GM13977 (cell line): ENCODE measurements around the gene SSBP1.

Experiments
- DNase-seq: peaks from one replicate; pipeline ENCODE4 v3.0.0; 2012; ENCODE audit warnings: low spot score
- in situ Hi-C: fragments of 300-500 bp; cut with MboI; formaldehyde crosslinking; loops from one replicate; pipeline ENCODE4 v1.12.0; 2022; ENCODE audit warnings: low sequenced_read_pairs, low pct_unique_long_range_greater_than_20kb, mixed read lengths, inconsistent platforms; ENCODE audit not compliant: unreplicated experiment
- TF ChIP-seq, protein P1 (sequence below): IDR thresholded peaks from 2 replicates; pipeline ENCODE4 v1.5.1; 2012; ENCODE audit warnings: mild to moderate bottlenecking, control low read depth; ENCODE audit not compliant: insufficient read depth; ENCODE audit errors: extremely low read depth, missing control alignments

Gene SSBP1

DNA sequence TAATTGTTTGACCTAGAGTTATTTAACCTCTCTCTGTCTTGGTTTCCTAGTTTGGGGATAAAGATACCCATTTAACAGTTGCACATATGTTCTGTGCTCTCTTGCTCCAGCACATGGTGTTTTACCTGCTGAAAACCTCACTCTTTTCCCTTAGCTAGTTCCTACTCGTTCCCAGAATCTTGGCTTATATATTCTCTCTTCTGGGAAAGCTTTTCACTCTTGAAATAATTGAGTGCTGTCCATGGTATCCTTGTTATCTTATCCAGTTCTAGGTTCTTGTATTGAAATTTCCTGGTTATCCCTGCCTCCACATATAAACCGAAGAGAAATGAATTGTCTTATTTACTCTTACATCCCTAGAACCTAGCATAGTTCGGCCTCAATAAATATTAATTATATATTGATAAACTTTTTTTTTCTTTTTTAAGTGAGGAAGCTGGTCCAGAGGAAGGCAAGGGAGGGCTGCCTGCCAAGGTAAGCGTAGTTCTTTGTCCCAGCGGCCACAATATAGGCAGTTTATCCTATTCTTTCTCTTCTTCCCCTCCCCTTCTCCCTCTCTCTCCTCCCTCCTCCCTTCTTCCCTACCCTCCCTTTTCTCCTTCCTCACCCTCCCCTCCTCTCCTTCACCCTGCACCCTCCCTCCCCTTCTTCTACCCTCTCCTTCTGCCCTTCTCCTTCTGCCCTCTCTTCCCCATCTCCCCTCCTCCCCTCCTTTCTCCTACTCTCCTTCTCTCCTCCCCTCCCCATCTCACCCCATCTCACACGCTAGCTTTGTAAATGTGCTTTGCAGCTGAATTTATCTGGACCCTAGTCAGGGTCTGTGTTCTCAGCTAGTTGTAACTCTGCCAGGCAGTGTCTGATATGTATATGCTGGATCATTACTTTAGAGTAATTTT, 22.1 kb upstream of the SSBP1 start:
- no peak for DNase-seq
- TF ChIP-seq, protein P1, sequence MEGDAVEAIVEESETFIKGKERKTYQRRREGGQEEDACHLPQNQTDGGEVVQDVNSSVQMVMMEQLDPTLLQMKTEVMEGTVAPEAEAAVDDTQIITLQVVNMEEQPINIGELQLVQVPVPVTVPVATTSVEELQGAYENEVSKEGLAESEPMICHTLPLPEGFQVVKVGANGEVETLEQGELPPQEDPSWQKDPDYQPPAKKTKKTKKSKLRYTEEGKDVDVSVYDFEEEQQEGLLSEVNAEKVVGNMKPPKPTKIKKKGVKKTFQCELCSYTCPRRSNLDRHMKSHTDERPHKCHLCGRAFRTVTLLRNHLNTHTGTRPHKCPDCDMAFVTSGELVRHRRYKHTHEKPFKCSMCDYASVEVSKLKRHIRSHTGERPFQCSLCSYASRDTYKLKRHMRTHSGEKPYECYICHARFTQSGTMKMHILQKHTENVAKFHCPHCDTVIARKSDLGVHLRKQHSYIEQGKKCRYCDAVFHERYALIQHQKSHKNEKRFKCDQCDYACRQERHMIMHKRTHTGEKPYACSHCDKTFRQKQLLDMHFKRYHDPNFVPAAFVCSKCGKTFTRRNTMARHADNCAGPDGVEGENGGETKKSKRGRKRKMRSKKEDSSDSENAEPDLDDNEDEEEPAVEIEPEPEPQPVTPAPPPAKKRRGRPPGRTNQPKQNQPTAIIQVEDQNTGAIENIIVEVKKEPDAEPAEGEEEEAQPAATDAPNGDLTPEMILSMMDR = no peak
- in situ Hi-C loops = no loop called here

DNA sequence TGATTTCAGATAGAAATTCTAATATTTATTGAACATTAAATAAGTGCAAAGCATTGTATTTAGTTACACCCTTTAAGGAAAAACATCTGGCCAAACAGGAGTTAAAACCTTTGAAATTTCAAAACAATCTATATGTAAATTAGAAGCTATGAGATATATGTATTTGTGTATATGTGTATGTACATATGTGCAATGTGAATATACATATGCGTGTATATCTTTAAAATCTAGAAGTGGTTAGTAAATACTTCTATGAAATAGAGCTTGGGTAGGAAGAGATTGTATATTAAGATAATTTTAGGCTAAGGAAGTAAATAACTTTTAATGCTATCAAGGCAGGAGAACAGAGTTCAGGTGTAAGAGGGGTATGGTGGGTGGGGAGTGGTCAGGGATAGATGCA, 20.7 kb upstream of the SSBP1 start:
- no peak for DNase-seq
- in situ Hi-C loops = no loop called here
- TF ChIP-seq, protein P1 = no peak

DNA sequence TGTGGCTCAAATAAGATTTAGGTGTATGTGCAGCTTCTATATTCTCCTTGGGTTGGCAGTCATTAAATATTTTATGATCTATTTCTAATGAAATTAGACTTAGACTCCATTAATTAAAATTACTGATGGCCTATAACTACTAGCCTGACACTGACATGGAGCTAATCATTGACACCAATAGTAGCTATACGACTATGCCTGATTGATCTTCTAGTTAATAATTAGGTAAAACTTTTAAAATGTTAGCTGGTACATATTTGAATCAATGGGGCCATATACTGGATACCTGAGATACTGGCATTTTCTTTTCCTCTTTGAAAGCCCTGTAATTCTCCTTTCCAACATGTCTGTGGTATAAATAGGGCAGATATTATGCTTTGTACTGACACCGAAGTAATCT, 15.6 kb upstream of the SSBP1 start:
- in situ Hi-C loops = no loop called here
- TF ChIP-seq, protein P1 = no peak
- no peak for DNase-seq

DNA sequence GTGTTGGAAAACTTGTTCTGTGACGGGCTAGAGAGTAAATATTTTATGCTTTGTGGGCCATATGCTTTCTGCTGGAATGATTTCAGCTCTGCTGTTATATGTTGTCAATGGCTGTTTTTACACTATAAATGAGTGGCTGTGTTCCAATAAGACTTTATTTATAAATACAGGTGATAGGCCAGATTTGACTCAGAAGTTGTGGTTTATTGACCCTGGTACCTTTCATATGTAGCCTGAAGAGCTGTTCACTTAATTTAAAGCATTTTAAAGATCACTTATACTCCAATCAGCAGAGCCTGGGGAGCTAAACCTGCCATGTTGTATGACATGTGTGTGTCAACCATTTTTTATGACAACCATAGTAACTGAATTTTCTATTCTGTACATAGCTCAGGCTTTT, 9.1 kb upstream of the SSBP1 start:
- TF ChIP-seq, protein P1 = no peak
- in situ Hi-C loops = no loop called here
- DNase-seq = no peak

DNA sequence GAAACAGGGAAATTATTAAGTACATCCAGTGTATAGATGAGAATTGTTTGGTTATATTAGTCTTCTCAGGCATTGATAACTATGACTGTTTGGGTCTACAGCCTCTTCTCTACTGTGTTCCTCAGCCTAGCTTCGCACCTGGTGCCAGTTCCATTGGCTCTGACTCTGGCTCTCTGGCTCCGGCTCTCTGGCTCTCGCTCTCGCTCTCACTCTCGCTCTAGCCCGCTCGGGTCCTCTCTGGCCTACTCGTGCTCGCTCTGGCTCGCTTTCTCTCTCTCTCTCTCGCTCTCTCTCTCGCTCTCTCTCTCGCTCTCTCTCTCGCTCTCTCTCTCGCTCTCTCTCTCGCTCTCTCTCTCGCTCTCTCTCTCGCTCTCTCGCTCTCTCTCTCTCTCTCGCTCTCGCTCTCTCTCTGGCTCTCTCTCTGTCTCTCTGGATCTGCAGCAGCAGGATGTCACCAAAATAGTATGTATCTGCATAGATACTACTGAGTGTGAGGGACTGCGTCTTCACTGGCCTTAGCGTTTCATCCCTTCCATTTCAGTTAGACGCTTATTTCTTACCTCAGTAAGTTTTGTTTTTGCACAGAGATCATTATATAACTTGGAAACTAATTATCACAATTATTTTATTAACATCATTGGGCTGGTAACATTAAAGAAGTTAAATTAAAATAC, 6.5 kb upstream of the SSBP1 start:
- no peak for DNase-seq
- in situ Hi-C loops = no loop called here
- TF ChIP-seq, protein P1 = no peak

DNA sequence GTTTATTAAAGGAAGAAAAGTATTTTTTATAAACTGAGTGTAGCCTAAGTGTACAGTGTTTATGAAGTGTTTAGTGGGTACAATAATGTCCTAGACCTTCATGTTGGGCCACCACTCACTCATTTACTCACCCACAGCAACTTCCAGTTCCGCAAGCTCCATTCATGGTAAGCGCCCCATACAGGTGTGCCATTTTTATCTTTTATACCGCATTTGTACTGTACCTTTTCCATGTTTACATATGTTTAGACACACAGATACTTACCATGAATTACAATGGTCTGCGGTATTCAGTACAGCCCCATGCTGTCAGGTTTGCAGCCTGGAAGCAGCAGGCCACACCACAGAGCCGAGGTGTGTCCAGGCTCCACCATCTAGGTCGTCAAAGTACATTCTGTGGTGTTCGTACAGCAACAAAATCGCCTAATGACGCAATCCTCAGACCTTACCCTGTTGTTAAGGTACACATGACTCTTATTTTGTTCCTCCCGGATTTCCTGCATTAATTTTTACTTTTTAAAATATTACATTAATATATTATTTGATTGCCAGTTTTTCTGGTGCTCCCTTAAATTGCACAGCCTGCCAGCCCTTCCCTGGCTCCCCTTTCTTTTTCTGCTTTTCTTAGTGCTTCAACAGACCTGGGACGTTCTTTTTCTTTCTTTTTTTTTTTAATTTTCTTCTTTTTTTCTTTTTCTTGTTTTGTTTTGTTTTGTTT, 881 bp upstream of the SSBP1 start:
- TF ChIP-seq, protein P1 = no peak
- no peak for DNase-seq
- in situ Hi-C loops = no loop called here
